GM19324 (cell line): Measurements from ENCODE around the gene SMC1A.
"Not testable (repeated sequence)": the region's sequence is repeated elsewhere in the genome, so short reads cannot be mapped to it uniquely, and the experiment has no call there.

Source experiments
- ATAC-seq: cut with Tn5 transposase; IDR thresholded peaks from one replicate; pipeline ENCODE4 v1.9.1; 2021; ENCODE audit warnings: mild to moderate bottlenecking, moderate library complexity; ENCODE audit not compliant: unreplicated experiment, low FRiP score

Gene SMC1A

GRCh38 chrX:53422086-53422860, at the start of gene SMC1A:
SMC1A (minus strand) TSS chrX:53422654; CDS start chrX:53422600, 54 bp downstream.
- peak; percentile 96 for ATAC-seq

- no peak for ATAC-seq
Observed at GRCh38 chrX:53471346-53471745, 48.9 kb upstream of the SMC1A start.

- not testable (repeated sequence) for ATAC-seq
Observed at GRCh38 chrX:53468659-53469058, 46.2 kb upstream of the SMC1A start.

DNA sequence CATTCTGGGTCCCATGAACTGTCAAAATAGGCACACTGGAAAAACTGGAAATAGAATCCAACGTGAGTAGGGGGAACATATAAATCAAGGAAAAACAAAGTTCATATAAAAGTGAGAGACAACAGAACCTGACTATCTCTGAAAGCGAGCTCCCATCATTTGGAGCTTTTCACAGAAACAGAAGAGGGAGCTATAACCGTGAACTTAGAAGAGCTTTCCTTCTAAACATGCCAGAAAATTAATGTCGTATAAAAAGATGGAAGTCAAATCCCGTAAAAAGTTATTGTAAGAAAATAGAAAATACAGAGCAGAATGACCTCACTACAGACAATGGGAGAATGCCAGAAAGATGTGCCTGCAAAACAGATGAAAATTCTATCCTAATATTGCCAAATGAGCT, 35.6 kb upstream of the SMC1A start:
- no peak for ATAC-seq

GRCh38 chrX:53456254-53456653, 33.8 kb upstream of the SMC1A start:
- no peak for ATAC-seq

- ATAC-seq, result no peak
Observed at GRCh38 chrX:53452812-53453211, 30.4 kb upstream of the SMC1A start.

DNA sequence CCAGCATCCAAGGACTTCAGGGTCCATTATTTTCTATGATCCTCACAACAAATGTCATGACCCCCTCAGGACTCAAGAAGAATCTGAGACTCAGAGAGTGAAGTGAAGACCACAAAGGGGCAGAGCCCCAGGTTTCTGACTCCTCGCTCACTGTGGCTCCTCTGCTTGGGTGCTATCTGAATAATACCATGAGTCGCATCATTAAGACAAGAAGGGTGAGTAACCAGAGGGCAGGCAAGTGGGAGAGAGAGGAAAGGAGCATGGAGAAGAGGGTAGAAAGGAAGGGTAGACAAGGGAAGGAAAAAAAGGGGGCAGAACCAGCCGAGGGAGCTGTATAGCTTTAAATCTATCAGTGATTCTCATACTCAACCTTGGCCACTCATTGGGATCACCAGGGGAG, 27.2 kb upstream of the SMC1A start:
- ATAC-seq, result no peak

- no peak for ATAC-seq
Observed at GRCh38 chrX:53447441-53447840, 25.0 kb upstream of the SMC1A start.

GRCh38 chrX:53445977-53446376, 23.5 kb upstream of the SMC1A start:
- ATAC-seq, result no peak

DNA sequence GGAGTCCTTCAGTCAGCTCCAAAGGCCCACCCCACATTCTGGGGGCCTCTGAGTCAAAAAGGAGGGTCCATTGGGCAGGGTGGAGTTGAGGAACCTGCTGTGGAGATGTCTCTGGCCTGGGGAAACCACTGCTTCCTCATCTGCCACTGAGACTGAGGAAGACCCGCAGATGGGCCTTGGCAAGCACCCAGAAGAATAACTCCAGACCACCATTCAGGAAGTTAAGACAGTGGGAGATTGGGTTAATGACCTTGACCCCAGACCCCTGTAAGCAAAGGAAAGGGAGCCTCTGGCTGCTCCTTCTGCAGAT, 19.8 kb upstream of the SMC1A start:
- ATAC-seq, result no peak

- ATAC-seq, result peak; percentile 85
Observed at GRCh38 chrX:53441531-53442321, 19.3 kb upstream of the SMC1A start.

DNA sequence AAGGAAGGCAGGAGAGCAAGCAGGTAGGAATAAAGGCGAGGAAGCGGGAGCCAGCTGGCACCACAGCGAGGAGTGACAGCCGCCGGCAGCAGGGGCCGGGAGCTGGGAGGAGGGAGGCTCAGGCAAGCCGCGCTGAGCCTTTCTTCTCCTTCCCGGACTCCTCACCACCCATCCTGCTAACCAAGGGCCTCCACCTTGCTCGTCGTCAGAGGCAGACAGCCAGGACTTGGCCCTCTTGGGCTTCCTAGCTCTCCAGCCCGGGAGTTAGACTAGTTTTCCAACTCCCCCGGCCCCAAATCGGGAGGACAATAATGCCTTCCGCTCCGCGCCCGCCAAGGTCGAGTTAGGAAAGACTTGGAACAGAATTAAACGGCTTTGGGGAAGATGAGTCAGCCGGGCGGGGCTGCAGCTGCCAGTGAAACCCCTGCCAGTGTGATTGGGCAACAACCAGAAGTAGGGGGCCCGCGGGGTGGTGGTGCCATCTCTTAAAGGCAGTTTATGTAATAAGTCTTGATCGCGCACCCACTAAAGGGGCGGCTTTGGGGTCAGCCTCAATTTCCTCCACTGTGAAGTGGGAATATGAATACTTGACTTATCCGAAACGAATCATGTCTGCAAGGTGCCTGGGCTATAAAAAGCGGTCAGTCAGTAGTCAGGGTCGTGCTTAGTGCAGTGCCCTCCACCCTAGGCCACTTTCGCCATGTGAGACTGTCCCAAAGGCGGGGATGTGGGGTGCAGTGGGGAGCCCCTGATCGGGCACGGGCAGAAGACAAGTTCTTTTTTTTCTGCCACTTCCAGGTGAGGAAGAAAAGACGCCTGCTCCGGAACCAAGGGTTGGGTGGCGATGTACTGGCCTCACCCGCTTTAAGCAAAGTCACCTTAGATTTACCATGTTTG, 18.4 kb upstream of the SMC1A start:
- ATAC-seq, result no peak

DNA sequence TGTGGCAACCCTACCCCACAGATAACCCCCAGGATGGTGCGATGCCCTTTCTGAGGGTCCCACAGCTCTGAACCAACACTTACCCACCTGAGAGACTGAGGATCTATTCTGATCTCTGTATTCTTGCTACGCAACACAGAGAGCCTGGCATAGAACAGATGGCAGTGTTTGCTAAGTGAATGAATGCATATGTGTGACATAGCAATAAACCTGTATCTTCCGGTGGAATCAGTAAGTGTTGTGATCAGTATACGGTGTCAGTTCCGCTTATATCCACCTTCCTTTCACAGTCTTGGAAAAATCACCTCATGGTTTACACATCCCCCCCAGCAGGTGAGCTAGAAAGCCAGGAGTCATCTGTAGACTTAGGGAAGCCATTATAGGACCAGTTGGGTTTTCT, 17.6 kb upstream of the SMC1A start:
- no peak for ATAC-seq

DNA sequence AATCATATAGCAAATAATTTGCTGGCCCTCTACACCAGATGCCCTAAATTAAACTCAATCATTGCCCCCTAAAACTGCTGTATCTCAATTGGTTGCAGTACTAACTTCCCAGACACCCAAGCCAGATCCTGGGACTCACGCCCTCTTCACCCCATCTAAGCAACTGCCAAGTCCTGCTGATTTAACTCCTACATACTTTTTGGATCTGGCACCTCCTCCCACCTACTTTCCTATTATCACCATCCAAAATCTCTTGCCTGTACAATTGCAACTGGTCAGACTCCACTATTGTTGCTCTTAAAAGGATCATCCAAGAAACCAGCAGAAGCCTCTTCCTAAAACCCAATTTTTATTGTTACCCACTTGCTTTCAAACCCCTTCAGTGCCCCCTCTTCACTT, 16.4 kb upstream of the SMC1A start:
- no peak for ATAC-seq

DNA sequence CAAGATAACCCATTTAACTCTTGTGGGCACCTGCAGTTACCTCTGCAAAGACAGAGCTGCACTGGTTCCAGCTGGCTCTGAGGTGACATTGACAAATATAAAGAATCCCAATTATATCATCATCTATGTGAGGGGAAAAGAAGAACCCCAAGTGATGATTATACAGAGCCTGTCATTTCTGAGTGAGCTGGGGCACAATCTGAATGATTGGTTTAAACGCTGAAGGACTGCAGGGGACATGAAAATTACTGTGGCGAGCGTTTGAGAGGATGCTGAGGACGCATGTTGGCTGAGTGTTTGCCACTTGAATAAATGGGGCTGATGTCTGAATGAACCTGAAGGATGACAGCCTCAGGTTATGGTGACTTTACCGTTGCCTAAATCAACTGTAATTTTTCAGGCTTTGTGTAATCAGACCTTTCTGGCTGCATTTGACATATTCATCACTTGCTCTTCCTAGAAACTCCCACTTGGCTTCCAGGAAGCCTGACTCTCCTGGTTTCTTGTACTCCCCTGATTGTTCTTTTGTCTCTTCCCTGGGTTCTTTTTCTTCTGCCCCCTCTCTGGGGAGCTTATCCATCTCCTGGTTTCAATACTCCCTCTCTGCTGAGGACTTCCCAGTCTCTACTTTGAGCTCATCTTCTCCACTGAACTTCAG, 15.8 kb upstream of the SMC1A start:
- ATAC-seq, result no peak

GRCh38 chrX:53437206-53437605, 14.8 kb upstream of the SMC1A start:
- ATAC-seq, result no peak

DNA sequence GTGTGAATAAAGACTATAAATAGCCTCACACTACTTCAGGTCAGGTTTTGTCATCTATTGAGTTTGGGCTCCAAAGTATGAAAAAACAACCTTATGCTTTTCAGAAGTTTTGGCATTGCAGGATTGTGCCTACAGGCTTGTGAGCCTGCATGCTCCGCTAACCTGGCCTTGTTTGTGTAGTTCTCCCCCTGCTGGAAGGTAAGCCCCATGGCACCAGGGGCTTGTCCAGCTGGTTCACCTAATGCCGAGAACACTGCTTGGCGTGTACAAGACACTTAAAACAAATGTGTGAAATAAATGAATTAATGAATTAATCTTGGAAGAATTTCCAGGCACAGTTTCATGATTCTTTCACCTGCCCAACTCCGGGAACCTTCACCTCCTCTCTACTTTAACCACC, 13.5 kb upstream of the SMC1A start:
- ATAC-seq, result peak; percentile 39

- peak; percentile 98 for ATAC-seq
Observed at GRCh38 chrX:53433651-53434639, 11.5 kb upstream of the SMC1A start, which contains the start of gene HSD17B10. HSD17B10 (minus strand) TSS chrX:53434370; CDS start chrX:53434345, 25 bp downstream.

- ATAC-seq, result no peak
Observed at GRCh38 chrX:53430231-53430630, 7.8 kb upstream of the SMC1A start.
